Colonic mucosa (tissue), 4 donors: ENCODE measurements around the gene APPL2. TPM values are rescaled to one million over a fixed set of nuclear protein-coding genes. Genes with fewer than 3 reads are reported as not detected.
A peak's percentile ranks its signal among the peaks of the same experiment; 100 is the strongest.

Experiments
- DNase-seq: peaks from one replicate; pipeline ENCODE4 v3.0.0-alpha.2; 2020
- H3K27ac ChIP-seq: fragments of 200-600 bp; one replicate; pipeline ENCODE4 v1.8.0; 2021
- H3K27me3 ChIP-seq: fragments of 200-600 bp; one replicate; pipeline ENCODE4 v1.8.0; 2021
- H3K36me3 ChIP-seq: fragments of 200-600 bp; one replicate; pipeline ENCODE4 v1.8.0; 2021
- H3K4me1 ChIP-seq: fragments of 200-600 bp; one replicate; pipeline ENCODE4 v1.8.0; 2021; ENCODE audit warnings: mild to moderate bottlenecking
- H3K4me3 ChIP-seq: fragments of 200-600 bp; one replicate; pipeline ENCODE4 v1.8.0; 2021
- H3K9ac ChIP-seq, 2 donors: one replicate each; pipeline ENCODE4 v1.7.0; 2013; ENCODE audit warnings: control low read depth in 2 of 2, low read depth in 2 of 2, low read length in 2 of 2
- H3K9me3 ChIP-seq: fragments of 200-600 bp; one replicate; pipeline ENCODE4 v1.8.0; 2021
- CTCF ChIP-seq: fragments of 200-600 bp; IDR thresholded peaks from one replicate; pipeline ENCODE4 v1.8.0; 2022; ENCODE audit warnings: antibody characterized with exemption, mild to moderate bottlenecking
- intact Hi-C: fragments of 100-400 bp; cut with DNase I; formaldehyde crosslinking; loops from one replicate; pipeline ENCODE4 v1.14.1; 2022
- total RNA-seq, 2 donors: library from RNA; stranded (reverse); fragmentation: NEBNext Ultra II Directional in 1 of 2; extraction: Animal tissue kit (Norgen Biotek cat#: 25700) in 1 of 2; gene quantifications; one replicate each; pipeline ENCODE4 v1.2.1, GENCODE V29; 2021
- donor health status: healthy.
- donor health status: DM: no; HTN: no; CAD: no.
- donor health status: DM: no; HTN: no; CAD: no.

Gene APPL2
- total RNA-seq, 2 donors from 2014 or later: 70.8 to 86.0 TPM

GRCh38 chr12:105225505-105226015, 10.4 kb downstream of the APPL2 start:
- Histone ChIP-seq H3K27ac (peak overlapping the region; percentile 51), H3K27me3 (no peaks in the 10 kb centered on the region), H3K4me3 (no peak overlapping the region), H3K9me3 (no peaks in the 10 kb centered on the region), H3K36me3 (no peaks in the 10 kb centered on the region), H3K4me1 (peaks cover 5% of the 10 kb centered on the region), H3K9ac (no peak overlapping the region)
- DNase-seq: no peak
- intact Hi-C loops: no loop called here
- TF ChIP-seq CTCF: no peak

GRCh38 chr12:105224399-105224798, 11.6 kb downstream of the APPL2 start:
- no peaks in the 10 kb centered on the region for H3K27me3 ChIP-seq
- H3K9ac ChIP-seq: no peak overlapping the region
- H3K27ac ChIP-seq: peak overlapping the region; percentile 29
- DNase-seq: no peak
- H3K9me3 ChIP-seq: no peaks in the 10 kb centered on the region
- no peak for TF ChIP-seq CTCF
- intact Hi-C loops: no loop called here
- no peak overlapping the region for H3K4me3 ChIP-seq
- H3K4me1 ChIP-seq: peaks cover 5% of the 10 kb centered on the region
- H3K36me3 ChIP-seq: no peaks in the 10 kb centered on the region

GRCh38 chr12:105223884-105224283, 12.1 kb downstream of the APPL2 start:
- intact Hi-C loops: no loop called here
- no peaks in the 10 kb centered on the region for H3K27me3 ChIP-seq
- no peak for DNase-seq
- H3K27ac ChIP-seq: peak overlapping the region; percentile 29
- H3K36me3 ChIP-seq: no peaks in the 10 kb centered on the region
- no peak for TF ChIP-seq CTCF
- no peak overlapping the region for H3K4me3 ChIP-seq
- H3K9ac ChIP-seq: no peak overlapping the region
- H3K9me3 ChIP-seq: no peaks in the 10 kb centered on the region
- H3K4me1 ChIP-seq: peaks cover 5% of the 10 kb centered on the region

GRCh38 chr12:105223352-105223845, 12.6 kb downstream of the APPL2 start:
- H3K9me3 ChIP-seq: no peaks in the 10 kb centered on the region
- H3K4me3 ChIP-seq: no peak overlapping the region
- peaks cover 5% of the 10 kb centered on the region for H3K4me1 ChIP-seq
- no peak for DNase-seq
- peak overlapping the region; percentile 29 for H3K27ac ChIP-seq
- no peak overlapping the region for H3K9ac ChIP-seq
- H3K27me3 ChIP-seq: no peaks in the 10 kb centered on the region
- intact Hi-C loops: no loop called here
- H3K36me3 ChIP-seq: no peaks in the 10 kb centered on the region
- no peak for TF ChIP-seq CTCF

- no peak for DNase-seq
- no peaks in the 10 kb centered on the region for H3K27me3 ChIP-seq
- no peak for TF ChIP-seq CTCF
- H3K27ac ChIP-seq: peak overlapping the region; percentile 29
- H3K9me3 ChIP-seq: no peaks in the 10 kb centered on the region
- no peak overlapping the region for H3K4me3 ChIP-seq
- intact Hi-C loops: no loop called here
- no peak overlapping the region for H3K9ac ChIP-seq
- H3K36me3 ChIP-seq: no peaks in the 10 kb centered on the region
- peaks cover 5% of the 10 kb centered on the region for H3K4me1 ChIP-seq
Measured at GRCh38 chr12:105222726-105223351, 13.1 kb downstream of the APPL2 start.
